Putamen (tissue), 1 donor: ENCODE results near the gene EMP1.
"Not testable (repeated sequence)": the region's sequence is repeated elsewhere in the genome, so short reads cannot be mapped to it uniquely, and the experiment has no call there.

Experiments used
- DNase-seq: peaks from one replicate; pipeline ENCODE4 v3.0.0-alpha.2; 2016; ENCODE audit warnings: low spot score

Gene EMP1

DNA sequence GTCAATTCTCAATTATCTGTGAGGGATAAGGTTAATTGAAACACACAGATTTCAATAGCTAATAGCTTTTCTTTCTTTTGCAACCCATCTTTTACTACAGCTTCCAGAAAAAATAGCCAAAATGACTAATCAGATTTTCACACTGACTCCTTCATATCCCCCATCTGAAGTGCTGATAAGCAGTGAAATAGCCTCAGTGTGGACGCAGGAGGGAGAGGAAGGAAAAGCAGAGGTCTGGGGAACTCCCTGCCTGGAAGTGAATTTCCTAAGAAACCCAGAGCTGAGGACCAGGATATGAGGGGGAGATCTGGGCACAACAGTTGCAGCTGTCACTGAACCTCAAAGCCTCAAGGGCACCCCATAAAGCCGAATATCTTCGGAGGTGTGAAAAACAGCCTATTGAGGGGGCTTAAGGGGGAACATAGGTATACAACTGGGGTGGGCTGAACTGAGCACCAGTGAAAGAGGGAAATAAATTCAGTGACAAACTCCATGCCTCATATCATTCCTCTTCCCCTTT, 60.9 kb downstream of the EMP1 start:
- no peak for DNase-seq

DNA sequence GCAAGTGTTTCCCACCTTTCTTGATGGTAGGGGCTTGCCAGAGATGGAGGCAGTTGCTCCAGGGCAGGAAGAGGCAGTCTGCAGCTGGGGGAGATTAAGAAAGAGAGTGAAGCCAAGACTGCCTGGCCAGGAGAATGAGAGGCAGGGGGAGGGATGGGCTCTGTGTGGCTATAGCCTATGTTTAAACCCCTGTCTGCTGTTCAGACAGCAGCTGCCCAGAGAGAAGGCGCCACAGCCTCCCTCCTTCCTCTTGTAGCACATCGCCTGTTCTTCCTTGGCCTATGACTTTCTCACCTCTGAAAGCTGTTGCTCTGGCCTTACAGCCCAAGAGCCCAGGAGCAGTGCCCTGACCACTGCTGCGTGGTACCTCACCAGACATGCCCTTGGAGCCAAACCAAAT, 61.7 kb downstream of the EMP1 start:
- DNase-seq = no peak

DNA sequence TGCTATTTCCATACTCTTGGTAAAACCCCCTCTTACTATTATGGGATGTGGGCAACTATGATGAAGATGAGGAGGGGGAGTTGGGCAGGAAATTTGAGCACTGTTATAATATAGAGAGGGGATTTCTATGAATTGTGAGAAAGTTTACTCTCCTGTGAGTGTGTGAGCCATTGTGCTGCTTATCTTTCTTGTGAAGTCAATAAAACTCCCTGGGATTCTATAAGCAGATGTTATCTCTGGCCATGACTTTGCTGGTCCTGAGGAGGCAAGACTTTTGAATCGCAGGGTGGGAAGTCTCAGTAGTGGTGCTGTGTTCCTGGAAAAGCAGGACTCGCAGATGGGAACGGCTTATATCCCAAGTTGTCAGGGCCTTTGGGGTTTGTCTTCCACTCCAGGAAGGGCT, 62.2 kb downstream of the EMP1 start:
- no peak for DNase-seq

DNA sequence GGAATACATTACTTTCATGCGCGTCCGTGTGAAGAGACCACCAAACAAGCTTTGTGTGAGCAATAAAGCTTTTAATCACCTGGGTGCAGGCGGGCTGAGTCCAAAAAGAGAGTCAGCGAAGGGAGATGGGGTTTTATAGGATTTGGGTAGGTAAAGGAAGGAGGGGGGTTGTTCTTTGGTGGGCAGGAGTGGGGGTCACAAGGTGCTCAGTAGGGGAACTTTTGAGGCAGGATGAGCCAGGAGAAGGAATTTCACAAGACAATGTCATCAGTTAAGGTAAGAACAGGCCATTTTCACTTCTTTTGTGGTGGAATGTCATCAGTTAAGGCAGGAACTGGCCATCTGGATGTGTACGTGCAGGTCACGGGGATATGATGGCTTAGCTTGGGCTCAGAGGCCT, 63.1 kb downstream of the EMP1 start:
- not testable (repeated sequence) for DNase-seq

DNA sequence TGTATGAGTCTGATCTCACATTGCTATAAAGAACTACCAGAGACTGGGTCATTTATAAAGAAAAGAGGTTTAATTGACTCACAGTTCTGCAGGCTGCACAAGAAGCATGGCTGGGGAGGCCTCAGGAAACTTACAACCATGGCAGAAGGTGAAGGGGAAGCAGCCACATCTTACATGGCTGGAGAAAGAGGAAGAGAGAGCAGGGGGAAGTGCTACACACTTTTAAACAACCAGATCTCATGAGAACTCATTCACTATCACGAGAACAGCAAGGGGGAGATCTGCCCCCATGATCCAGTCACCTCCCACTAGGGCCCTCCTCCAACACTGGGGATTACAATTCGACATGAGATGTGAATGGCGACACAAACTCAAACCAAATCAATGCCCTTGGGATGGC, 71.3 kb downstream of the EMP1 start:
- not testable (repeated sequence) for DNase-seq

DNA sequence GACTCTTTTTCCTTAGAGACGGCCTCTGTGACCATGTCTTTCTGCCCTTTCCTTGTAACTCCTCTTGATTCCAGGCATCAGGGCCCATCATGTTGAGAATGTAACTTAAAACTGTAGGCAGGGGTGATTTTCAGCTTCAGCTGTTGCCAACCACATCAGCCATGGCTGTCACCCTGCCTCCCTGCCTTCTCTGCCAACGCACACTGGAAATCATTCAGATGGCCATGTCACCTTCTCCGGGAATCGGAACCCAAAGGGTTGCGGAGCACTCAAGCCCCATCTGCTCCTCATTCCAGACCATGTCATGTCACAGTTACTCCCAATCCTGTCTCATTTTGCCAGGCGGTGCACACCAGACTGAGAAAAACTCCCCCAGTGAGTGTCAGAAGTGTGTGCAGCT, 72.1 kb downstream of the EMP1 start:
- DNase-seq = no peak
